ENCODE results near the gene CAPZA2.
"Not testable (repeated sequence)": the region's sequence is repeated elsewhere in the genome, so short reads cannot be mapped to it uniquely, and the experiment has no call there.

Gene CAPZA2

GRCh38 chr7:116953906-116954838 lies 91.8 kb downstream of the CAPZA2 start:
- peaks cover 25% of the 10 kb centered on the region for H3K4me1 ChIP-seq (ENCODE audit: control insufficient read depth, insufficient read depth, low read length)
- no peaks in the 10 kb centered on the region for H3K27me3 ChIP-seq (ENCODE audit: control insufficient read depth in 1 of 2, insufficient read depth in 2 of 2, low read length in 2 of 2)
- peak overlapping the region; percentile 98 for H3K27ac ChIP-seq (ENCODE audit: low read length)
- peak overlapping the region; percentile 61 to 90 for H3K4me3 ChIP-seq (ENCODE audit: low read length in 2 of 2)
- H3K36me3 ChIP-seq (ENCODE audit: control insufficient read depth in 2 of 2, insufficient read depth in 2 of 2, low read length in 2 of 2): no peaks in the 10 kb centered on the region
- peak overlapping the region; percentile 92 to 95 for H3K9ac ChIP-seq (ENCODE audit: low read length in 2 of 2)
- no peaks in the 10 kb centered on the region for H3K9me3 ChIP-seq (ENCODE audit: control insufficient read depth in 2 of 2, low read length in 2 of 2)

- peaks cover 23% of the 10 kb centered on the region for H3K4me1 ChIP-seq (ENCODE audit: control insufficient read depth, insufficient read depth, low read length)
- H3K9ac ChIP-seq (ENCODE audit: low read length in 2 of 2): peak overlapping the region; percentile 92 to 95
- no peaks in the 10 kb centered on the region for H3K9me3 ChIP-seq (ENCODE audit: control insufficient read depth in 2 of 2, low read length in 2 of 2)
- peak overlapping the region; percentile 98 for H3K27ac ChIP-seq (ENCODE audit: low read length)
- peak overlapping the region; percentile 61 to 90 for H3K4me3 ChIP-seq (ENCODE audit: low read length in 2 of 2)
- H3K36me3 ChIP-seq (ENCODE audit: control insufficient read depth in 2 of 2, insufficient read depth in 2 of 2, low read length in 2 of 2): no peaks in the 10 kb centered on the region
- H3K27me3 ChIP-seq (ENCODE audit: control insufficient read depth in 1 of 2, insufficient read depth in 2 of 2, low read length in 2 of 2): no peaks in the 10 kb centered on the region
Observed at GRCh38 chr7:116955340-116955739, 93.0 kb downstream of the CAPZA2 start.

DNA sequence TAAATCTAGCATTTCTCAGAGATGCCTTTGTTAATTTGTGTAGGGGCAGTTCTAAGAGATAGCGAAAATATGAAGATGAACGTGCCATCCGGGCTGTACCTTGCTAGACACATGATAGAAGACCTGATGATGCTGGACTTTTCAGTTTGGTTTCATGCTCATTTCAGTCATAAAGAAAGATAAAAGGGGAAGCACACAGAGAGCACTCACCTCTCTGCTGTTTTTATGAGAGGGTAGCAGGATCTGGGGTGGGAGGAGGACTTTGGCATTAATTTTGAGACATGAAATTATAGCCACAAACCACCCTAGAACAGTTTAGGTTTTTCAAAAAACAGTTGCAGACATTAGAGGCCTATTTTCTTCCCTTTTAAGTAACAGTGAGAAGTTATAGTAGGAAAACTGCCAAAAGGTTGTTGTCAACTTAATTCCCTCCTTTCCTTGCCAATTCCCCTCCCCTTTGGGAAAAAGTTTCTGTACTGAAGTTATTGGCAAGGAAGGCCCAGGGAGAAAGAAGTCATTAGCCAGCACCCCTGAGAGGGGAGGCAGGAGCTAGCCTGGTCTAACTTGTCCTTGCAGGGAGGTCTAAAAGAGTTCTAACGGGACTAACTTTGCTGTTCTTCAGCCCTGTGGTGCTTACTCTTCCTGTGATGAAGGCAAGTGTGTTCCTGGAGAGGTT lies 93.6 kb downstream of the CAPZA2 start:
- Histone ChIP-seq H3K9me3 (ENCODE audit: control insufficient read depth in 2 of 2, low read length in 2 of 2) (no peaks in the 10 kb centered on the region), H3K27ac (ENCODE audit: low read length) (peak overlapping the region; percentile 88), H3K27me3 (ENCODE audit: control insufficient read depth in 1 of 2, insufficient read depth in 2 of 2, low read length in 2 of 2) (no peaks in the 10 kb centered on the region), H3K9ac (ENCODE audit: low read length in 2 of 2) (peak overlapping the region; percentile 19 to 55), H3K4me3 (ENCODE audit: low read length in 2 of 2) (peak overlapping the region; percentile 29 to 44), H3K36me3 (ENCODE audit: control insufficient read depth in 2 of 2, insufficient read depth in 2 of 2, low read length in 2 of 2) (no peaks in the 10 kb centered on the region), H3K4me1 (ENCODE audit: control insufficient read depth, insufficient read depth, low read length) (peaks cover 23% of the 10 kb centered on the region)

- Histone ChIP-seq H3K9ac (ENCODE audit: low read length in 2 of 2) (peak overlapping the region in 1 of 2 donors; percentile 55), H3K27ac (ENCODE audit: low read length) (peak overlapping the region; percentile 88), H3K4me1 (ENCODE audit: control insufficient read depth, insufficient read depth, low read length) (peaks cover 23% of the 10 kb centered on the region), H3K9me3 (ENCODE audit: control insufficient read depth in 2 of 2, low read length in 2 of 2) (no peaks in the 10 kb centered on the region), H3K27me3 (ENCODE audit: control insufficient read depth in 1 of 2, insufficient read depth in 2 of 2, low read length in 2 of 2) (no peaks in the 10 kb centered on the region), H3K4me3 (ENCODE audit: low read length in 2 of 2) (peak overlapping the region; percentile 29 to 44), H3K36me3 (ENCODE audit: control insufficient read depth in 2 of 2, insufficient read depth in 2 of 2, low read length in 2 of 2) (no peaks in the 10 kb centered on the region)
Observed at GRCh38 chr7:116956477-116956804, 94.1 kb downstream of the CAPZA2 start.

DNA sequence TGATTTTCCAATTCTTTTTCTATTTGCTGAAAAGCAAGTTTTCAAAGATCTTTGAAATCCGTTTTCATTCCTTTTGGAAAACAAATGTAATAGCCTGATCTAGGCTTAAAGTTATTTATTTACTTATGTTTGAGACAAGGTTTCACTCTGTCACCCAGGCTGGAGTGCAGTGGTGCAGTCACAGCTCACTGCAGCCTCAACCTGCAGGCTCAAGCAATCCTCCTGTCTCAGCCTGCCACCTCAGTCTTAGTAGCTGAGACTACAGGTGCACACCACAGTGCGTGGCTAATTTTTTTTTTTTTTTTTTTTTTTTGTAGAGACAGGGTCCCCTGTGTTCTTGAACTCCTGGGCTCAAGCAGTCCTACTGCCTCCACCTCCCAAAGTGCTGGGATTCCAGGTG lies 95.5 kb downstream of the CAPZA2 start:
- Histone ChIP-seq H3K9me3 (ENCODE audit: control insufficient read depth in 2 of 2, low read length in 2 of 2) (no peaks in the 10 kb centered on the region), H3K27ac (ENCODE audit: low read length) (no peak overlapping the region), H3K4me1 (ENCODE audit: control insufficient read depth, insufficient read depth, low read length) (peaks cover 15% of the 10 kb centered on the region), H3K36me3 (ENCODE audit: control insufficient read depth in 2 of 2, insufficient read depth in 2 of 2, low read length in 2 of 2) (no peaks in the 10 kb centered on the region), H3K9ac (ENCODE audit: low read length in 2 of 2) (no peak overlapping the region), H3K4me3 (ENCODE audit: low read length in 2 of 2) (no peak overlapping the region), H3K27me3 (ENCODE audit: control insufficient read depth in 1 of 2, insufficient read depth in 2 of 2, low read length in 2 of 2) (no peaks in the 10 kb centered on the region)

DNA sequence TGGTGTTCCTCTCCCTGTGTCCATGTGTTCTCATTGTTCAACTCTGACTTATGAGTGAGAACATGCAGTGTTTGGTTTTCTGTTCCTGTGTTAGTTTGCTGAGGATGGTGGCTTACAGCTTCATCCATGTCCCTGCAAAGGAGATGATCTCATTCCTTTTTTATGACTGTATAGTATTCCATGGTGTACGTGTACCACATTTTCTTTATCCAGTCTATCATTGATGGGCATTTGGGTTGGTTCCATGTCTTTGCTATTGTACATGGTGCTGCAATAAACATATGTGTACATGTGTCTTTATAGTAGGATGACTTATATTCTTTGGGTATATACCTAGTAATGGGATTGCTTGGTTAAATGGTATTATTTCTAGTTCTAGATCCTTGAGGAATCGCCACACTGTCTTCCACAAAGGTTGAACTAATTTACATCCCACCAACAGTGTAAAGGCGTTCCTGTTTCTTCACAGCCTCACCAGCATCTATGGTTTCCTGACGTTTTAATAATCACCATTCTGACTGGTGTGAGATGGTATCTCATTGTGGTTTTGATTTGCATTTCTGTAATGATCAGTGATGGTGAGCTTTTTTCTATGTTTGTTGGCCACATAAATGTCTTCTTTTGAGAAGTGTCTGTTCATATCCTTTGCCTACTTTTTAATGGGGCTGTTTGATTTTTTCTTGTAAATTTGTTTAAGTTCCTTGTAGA lies 99.7 kb downstream of the CAPZA2 start:
- H3K9me3 ChIP-seq (ENCODE audit: control insufficient read depth in 2 of 2, low read length in 2 of 2); H3K4me3 ChIP-seq (ENCODE audit: low read length in 2 of 2); H3K36me3 ChIP-seq (ENCODE audit: control insufficient read depth in 2 of 2, insufficient read depth in 2 of 2, low read length in 2 of 2); H3K9ac ChIP-seq (ENCODE audit: low read length in 2 of 2); H3K27ac ChIP-seq (ENCODE audit: low read length); H3K27me3 ChIP-seq (ENCODE audit: control insufficient read depth in 1 of 2, insufficient read depth in 2 of 2, low read length in 2 of 2); H3K4me1 ChIP-seq (ENCODE audit: control insufficient read depth, insufficient read depth, low read length): not testable (repeated sequence)

DNA sequence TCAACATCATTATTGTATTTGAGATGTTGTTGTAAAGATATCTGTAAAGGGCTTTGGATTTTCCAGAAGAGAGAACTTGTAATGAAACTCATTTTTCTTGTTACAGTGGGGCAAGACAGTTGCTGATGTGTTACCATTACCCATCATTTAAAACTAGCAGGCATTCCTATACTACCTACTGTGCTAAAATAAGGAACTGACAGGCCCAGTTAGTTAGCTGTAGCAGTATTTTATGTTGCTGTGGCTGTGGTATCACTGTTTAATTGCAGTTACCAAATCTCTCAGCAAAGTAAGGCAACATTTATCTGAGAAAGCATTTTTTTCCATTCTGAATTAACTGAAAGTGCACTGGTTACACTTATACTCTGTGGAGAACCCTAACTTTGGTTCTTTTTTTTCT lies 100.8 kb downstream of the CAPZA2 start:
- Histone ChIP-seq H3K4me3 (ENCODE audit: low read length in 2 of 2) (no peak overlapping the region), H3K9me3 (ENCODE audit: control insufficient read depth in 2 of 2, low read length in 2 of 2) (no peaks in the 10 kb centered on the region), H3K27me3 (ENCODE audit: control insufficient read depth in 1 of 2, insufficient read depth in 2 of 2, low read length in 2 of 2) (no peaks in the 10 kb centered on the region), H3K4me1 (ENCODE audit: control insufficient read depth, insufficient read depth, low read length) (peaks cover under 1% of the 10 kb centered on the region), H3K27ac (ENCODE audit: low read length) (no peak overlapping the region), H3K9ac (ENCODE audit: low read length in 2 of 2) (no peak overlapping the region), H3K36me3 (ENCODE audit: control insufficient read depth in 2 of 2, insufficient read depth in 2 of 2, low read length in 2 of 2) (no peaks in the 10 kb centered on the region)

DNA sequence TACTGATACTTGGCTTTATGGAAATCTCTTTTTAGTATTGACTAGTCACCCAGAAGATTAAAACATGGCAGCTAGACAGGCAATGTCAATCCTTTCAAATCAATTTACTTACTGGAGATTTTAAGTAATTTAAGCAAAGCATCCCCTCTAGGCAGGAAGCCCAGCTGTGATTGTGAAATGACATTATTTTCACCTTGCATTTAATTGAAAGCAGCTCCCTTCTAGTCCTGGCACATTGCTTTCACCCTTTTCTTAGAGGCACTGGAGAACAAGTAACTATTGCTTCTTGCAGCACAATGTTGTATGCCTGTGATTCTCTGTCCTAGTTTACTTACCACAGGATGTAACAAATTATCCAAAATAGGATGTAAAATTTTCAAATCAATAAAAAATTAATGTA lies 104.2 kb downstream of the CAPZA2 start:
- Histone ChIP-seq H3K36me3 (ENCODE audit: control insufficient read depth in 2 of 2, insufficient read depth in 2 of 2, low read length in 2 of 2) (no peaks in the 10 kb centered on the region), H3K9me3 (ENCODE audit: control insufficient read depth in 2 of 2, low read length in 2 of 2) (no peaks in the 10 kb centered on the region), H3K27me3 (ENCODE audit: control insufficient read depth in 1 of 2, insufficient read depth in 2 of 2, low read length in 2 of 2) (no peaks in the 10 kb centered on the region), H3K9ac (ENCODE audit: low read length in 2 of 2) (no peak overlapping the region), H3K4me3 (ENCODE audit: low read length in 2 of 2) (no peak overlapping the region), H3K27ac (ENCODE audit: low read length) (no peak overlapping the region), H3K4me1 (ENCODE audit: control insufficient read depth, insufficient read depth, low read length) (peaks cover 2% of the 10 kb centered on the region)

- peaks cover 2% of the 10 kb centered on the region for H3K4me1 ChIP-seq (ENCODE audit: control insufficient read depth, insufficient read depth, low read length)
- no peak overlapping the region for H3K27ac ChIP-seq (ENCODE audit: low read length)
- no peaks in the 10 kb centered on the region for H3K9me3 ChIP-seq (ENCODE audit: control insufficient read depth in 2 of 2, low read length in 2 of 2)
- no peaks in the 10 kb centered on the region for H3K27me3 ChIP-seq (ENCODE audit: control insufficient read depth in 1 of 2, insufficient read depth in 2 of 2, low read length in 2 of 2)
- no peak overlapping the region for H3K4me3 ChIP-seq (ENCODE audit: low read length in 2 of 2)
- no peak overlapping the region for H3K9ac ChIP-seq (ENCODE audit: low read length in 2 of 2)
- no peaks in the 10 kb centered on the region for H3K36me3 ChIP-seq (ENCODE audit: control insufficient read depth in 2 of 2, insufficient read depth in 2 of 2, low read length in 2 of 2)
Observed at GRCh38 chr7:116967254-116967922, 105.0 kb downstream of the CAPZA2 start.

DNA sequence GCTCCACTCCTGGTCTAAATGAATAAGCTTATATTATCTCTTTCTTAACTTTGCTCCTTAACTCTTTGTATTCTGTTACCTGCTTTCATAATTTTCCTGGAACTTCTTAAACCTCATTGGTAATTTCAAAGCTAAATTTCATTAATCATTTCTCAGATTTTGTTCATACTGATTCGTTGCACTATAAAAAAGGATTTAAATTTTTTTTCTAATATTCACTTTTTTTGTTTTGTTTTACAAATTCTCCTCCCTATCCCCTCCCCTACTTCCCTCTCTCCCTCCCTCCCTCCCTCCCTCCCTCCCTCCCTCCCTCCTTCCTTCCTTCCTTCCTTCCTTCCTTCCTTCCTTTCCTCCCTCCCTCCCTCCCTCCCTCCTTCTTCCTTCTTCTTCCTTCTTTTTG lies 105.6 kb downstream of the CAPZA2 start:
- no peaks in the 10 kb centered on the region for H3K9me3 ChIP-seq (ENCODE audit: control insufficient read depth in 2 of 2, low read length in 2 of 2)
- H3K9ac ChIP-seq (ENCODE audit: low read length in 2 of 2): no peak overlapping the region
- peaks cover 2% of the 10 kb centered on the region for H3K4me1 ChIP-seq (ENCODE audit: control insufficient read depth, insufficient read depth, low read length)
- no peak overlapping the region for H3K4me3 ChIP-seq (ENCODE audit: low read length in 2 of 2)
- no peak overlapping the region for H3K27ac ChIP-seq (ENCODE audit: low read length)
- H3K27me3 ChIP-seq (ENCODE audit: control insufficient read depth in 1 of 2, insufficient read depth in 2 of 2, low read length in 2 of 2): no peaks in the 10 kb centered on the region
- H3K36me3 ChIP-seq (ENCODE audit: control insufficient read depth in 2 of 2, insufficient read depth in 2 of 2, low read length in 2 of 2): no peaks in the 10 kb centered on the region
